Activated CD4-positive, CD25-positive, alpha-beta regulatory T cell treated with anti-CD3 and anti-CD28 coated beads, Interleukin-2, amount 50 U/mL, for 24 hours (primary cell): ENCODE data around the gene EXTL2.
"Not testable (repeated sequence)": the region's sequence is repeated elsewhere in the genome, so short reads cannot be mapped to it uniquely, and the experiment has no call there.

Source experiments
- ATAC-seq, 2 donors: fragments of 150-1000 bp; cut with Tn5 transposase; one replicate each; pipeline ENCODE4 v1.10.0; 2021; ENCODE audit warnings: mild to moderate bottlenecking in 1 of 2, moderate library complexity in 1 of 2

Gene EXTL2

GRCh38 chr1:100852976-100853375 is 41.7 kb downstream of the EXTL2 start:
- no peak for ATAC-seq

GRCh38 chr1:100851726-100852125 is 42.9 kb downstream of the EXTL2 start:
- ATAC-seq = no peak

- ATAC-seq = no peak
These were observed 47.1 kb downstream of the EXTL2 start for GRCh38 chr1:100847361-100848082.

- ATAC-seq = not testable (repeated sequence)
These were observed 51.5 kb downstream of the EXTL2 start for GRCh38 chr1:100843160-100843559.

- no peak for ATAC-seq
These were observed 58.5 kb downstream of the EXTL2 start for GRCh38 chr1:100835866-100836842.

GRCh38 chr1:100834777-100835660 is 59.6 kb downstream of the EXTL2 start:
- no peak for ATAC-seq

GRCh38 chr1:100832694-100833428 is 61.8 kb downstream of the EXTL2 start:
- no peak for ATAC-seq

GRCh38 chr1:100825666-100826065 is 69.0 kb downstream of the EXTL2 start:
- not testable (repeated sequence) for ATAC-seq
